IPS-11a (cell line): ENCODE results near the gene HENMT1.

Experiments
- H3K4me3 ChIP-seq: one replicate; pipeline ENCODE4 v1.5.1; 2013; ENCODE audit warnings: low read depth, low read length, control low read depth

Gene HENMT1

GRCh38 chr1:108628665-108629064 is 32.2 kb downstream of the HENMT1 start:
- no peak overlapping the region for H3K4me3 ChIP-seq

GRCh38 chr1:108627951-108628350 is 32.9 kb downstream of the HENMT1 start:
- H3K4me3 ChIP-seq, result no peak overlapping the region

- no peak overlapping the region for H3K4me3 ChIP-seq
Measured at GRCh38 chr1:108627256-108627655, 33.6 kb downstream of the HENMT1 start.

GRCh38 chr1:108624069-108624468 is 36.8 kb downstream of the HENMT1 start:
- H3K4me3 ChIP-seq, result no peak overlapping the region

- H3K4me3 ChIP-seq, result no peak overlapping the region
Measured at GRCh38 chr1:108617724-108618056, 43.2 kb downstream of the HENMT1 start.

- no peak overlapping the region for H3K4me3 ChIP-seq
Measured at GRCh38 chr1:108617008-108617723, 43.7 kb downstream of the HENMT1 start.

GRCh38 chr1:108615544-108615943 is 45.3 kb downstream of the HENMT1 start:
- no peak overlapping the region for H3K4me3 ChIP-seq

GRCh38 chr1:108612496-108612895 is 48.4 kb downstream of the HENMT1 start:
- no peak overlapping the region for H3K4me3 ChIP-seq

- no peak overlapping the region for H3K4me3 ChIP-seq
Measured at GRCh38 chr1:108611984-108612383, 48.9 kb downstream of the HENMT1 start.

- H3K4me3 ChIP-seq, result no peak overlapping the region
Measured at GRCh38 chr1:108610073-108610472, 50.8 kb downstream of the HENMT1 start.

- H3K4me3 ChIP-seq, result no peak overlapping the region
Measured at GRCh38 chr1:108609483-108610049, 51.3 kb downstream of the HENMT1 start.

- H3K4me3 ChIP-seq, result no peak overlapping the region
Measured at GRCh38 chr1:108606478-108606877, 54.4 kb downstream of the HENMT1 start.

- H3K4me3 ChIP-seq, result no peak overlapping the region
Measured at GRCh38 chr1:108605633-108606032, 55.3 kb downstream of the HENMT1 start.

- no peak overlapping the region for H3K4me3 ChIP-seq
Measured at GRCh38 chr1:108601708-108602410, 59.0 kb downstream of the HENMT1 start.

GRCh38 chr1:108600504-108600903 is 60.4 kb downstream of the HENMT1 start:
- no peak overlapping the region for H3K4me3 ChIP-seq

- H3K4me3 ChIP-seq, result no peak overlapping the region
Measured at GRCh38 chr1:108598340-108598739, 62.6 kb downstream of the HENMT1 start.
